DND-41 (cell line): Measurements from ENCODE around the gene TRANK1.

Source experiments
- CTCF ChIP-seq: IDR thresholded peaks from 2 replicates; pipeline ENCODE4 v1.5.1; 2012; ENCODE audit warnings: borderline replicate concordance, low read length, moderate library complexity, mild to moderate bottlenecking; ENCODE audit not compliant: poor library complexity, severe bottlenecking; ENCODE audit errors: extremely low read depth
- EZH2 ChIP-seq: IDR thresholded peaks from 3 replicates; pipeline ENCODE4 v1.6.1; 2012; ENCODE audit warnings: borderline replicate concordance, low read depth, mild to moderate bottlenecking, moderate library complexity, low read length, inconsistent platforms; ENCODE audit not compliant: severe bottlenecking

GRCh38 chr3:36989005-36989404, 44.2 kb upstream of the TRANK1 start:
- no peak for TF ChIP-seq CTCF
- TF ChIP-seq EZH2 = no peak
